ENCODE results near the gene UPK1A. TPM values are rescaled to one million over a fixed set of nuclear protein-coding genes. Genes with fewer than 3 reads are reported as not detected.
A peak's percentile ranks its signal among the peaks of the same experiment; 100 is the strongest.

Gene UPK1A
- total and polyA plus RNA-seq, 4 donors: 0.03 TPM; not detected in 3

- WGBS, 2 donors: 2 to 4% methylated on average over 50 to 52 of the region's 52 CpGs
- H3K27ac ChIP-seq (ENCODE audit: low read depth in 1 of 2, low read length in 1 of 2): peak overlapping the region; percentile 67 to 91
- peak overlapping the region; percentile 34 to 39 for H3K9ac ChIP-seq (ENCODE audit: insufficient read depth in 1 of 2, low read length in 2 of 2)
- peak; percentile 13 for ATAC-seq (ENCODE audit: insufficient read depth, low FRiP score)
- peaks cover 0 to 12% (median 4%) of the 10 kb centered on the region in 4 donors for H3K36me3 ChIP-seq (ENCODE audit: control insufficient read depth in 4 of 4, insufficient read depth in 4 of 4, low read length in 4 of 4)
- peak overlapping the region; percentile 50 for H3K4me3 ChIP-seq
- H3K9me3 ChIP-seq (ENCODE audit: control insufficient read depth in 4 of 4, insufficient read depth in 3 of 4, low read length in 3 of 4): peaks cover 0 to 1% (median 0%) of the 10 kb centered on the region in 4 donors
- no peaks in the 10 kb centered on the region for H3K27me3 ChIP-seq (ENCODE audit: control insufficient read depth in 3 of 3, insufficient read depth in 3 of 3, low read length in 2 of 3)
- DNase-seq: no peak
- no peak for TF ChIP-seq CTCF (IDR thresholded peaks at IDR 0.05; ENCODE audit: control extremely low read depth, extremely low read depth)
- H3K4me1 ChIP-seq (ENCODE audit: control insufficient read depth in 5 of 5, insufficient read depth in 5 of 5, low read length in 5 of 5): peaks cover 0 to 23% (median 13%) of the 10 kb centered on the region in 5 donors
Measured at GRCh38 chr19:35715981-35716800, 49.9 kb downstream of the UPK1A start.

- 0% methylated on average over 71 to 77 of the region's 77 CpGs for WGBS, 2 donors
- H3K9me3 ChIP-seq (ENCODE audit: control insufficient read depth in 4 of 4, insufficient read depth in 3 of 4, low read length in 3 of 4): peaks cover 0 to 1% (median 0%) of the 10 kb centered on the region in 4 donors
- H3K9ac ChIP-seq (ENCODE audit: insufficient read depth in 1 of 2, low read length in 2 of 2): no peak overlapping the region
- DNase-seq (peak; percentile 86 to 98 (median 96)), ATAC-seq (ENCODE audit: insufficient read depth, low FRiP score) (peak; percentile 91)
- peak; percentile 60 for TF ChIP-seq CTCF (IDR thresholded peaks at IDR 0.05; ENCODE audit: control extremely low read depth, extremely low read depth)
- peak overlapping the region; percentile 67 to 91 for H3K27ac ChIP-seq (ENCODE audit: low read depth in 1 of 2, low read length in 1 of 2)
- H3K4me3 ChIP-seq: peak overlapping the region; percentile 70
- no peaks in the 10 kb centered on the region for H3K27me3 ChIP-seq (ENCODE audit: control insufficient read depth in 3 of 3, insufficient read depth in 3 of 3, low read length in 2 of 3)
- H3K4me1 ChIP-seq (ENCODE audit: control insufficient read depth in 5 of 5, insufficient read depth in 5 of 5, low read length in 5 of 5): peaks cover 0 to 23% (median 15%) of the 10 kb centered on the region in 5 donors
- H3K36me3 ChIP-seq (ENCODE audit: control insufficient read depth in 4 of 4, insufficient read depth in 4 of 4, low read length in 4 of 4): peaks cover 0 to 16% (median 6%) of the 10 kb centered on the region in 4 donors
Measured at GRCh38 chr19:35716801-35717664, 50.7 kb downstream of the UPK1A start.

GRCh38 chr19:35717665-35718344 is 51.5 kb downstream of the UPK1A start, which contains the start of gene KMT2B:
Gene KMT2B (plus strand): TSS chr19:35718003. CDS start chr19:35718019, 16 bp downstream.
- H3K9me3 ChIP-seq (ENCODE audit: control insufficient read depth in 4 of 4, insufficient read depth in 3 of 4, low read length in 3 of 4): peaks cover 0 to 1% (median 0%) of the 10 kb centered on the region in 4 donors
- DNase-seq (peak in 1 of 3 donors; percentile 97), ATAC-seq (ENCODE audit: insufficient read depth, low FRiP score) (peak; percentile 49)
- H3K27ac ChIP-seq (ENCODE audit: low read depth in 1 of 2, low read length in 1 of 2): peak within 1 kb of the TSS; percentile 77 to 91
- WGBS, 2 donors: 1% methylated on average over 59 to 105 of the region's 109 CpGs
- no peaks in the 10 kb centered on the region for H3K27me3 ChIP-seq (ENCODE audit: control insufficient read depth in 3 of 3, insufficient read depth in 3 of 3, low read length in 2 of 3)
- H3K9ac ChIP-seq (ENCODE audit: insufficient read depth in 1 of 2, low read length in 2 of 2): peak within 1 kb of the TSS; percentile 67 to 68
- TF ChIP-seq CTCF (IDR thresholded peaks at IDR 0.05; ENCODE audit: control extremely low read depth, extremely low read depth): no peak
- H3K4me1 ChIP-seq (ENCODE audit: control insufficient read depth in 5 of 5, insufficient read depth in 5 of 5, low read length in 5 of 5): peaks cover 0 to 23% (median 15%) of the 10 kb centered on the region in 5 donors
- peak within 1 kb of the TSS; percentile 83 for H3K4me3 ChIP-seq
- H3K36me3 ChIP-seq (ENCODE audit: control insufficient read depth in 4 of 4, insufficient read depth in 4 of 4, low read length in 4 of 4): peaks cover 0 to 24% (median 10%) of the 10 kb centered on the region in 4 donors

Measured in lung (tissue), 12 donors.